Measurements from ENCODE around the gene CACNA1B. TPM values are rescaled to one million over a fixed set of nuclear protein-coding genes. Genes with fewer than 3 reads are reported as not detected.
A peak's percentile ranks its signal among the peaks of the same experiment; 100 is the strongest.

The CACNA1B gene
- total and polyA plus RNA-seq, 9 of the 15 experiments (the other 6 are each of a cell fraction or from before 2014, with no cell fraction given) = 0.01 to 0.04 TPM; not detected in 7

GRCh38 chr9:138053996-138054752 lies 176.6 kb downstream of the CACNA1B start:
- Histone ChIP-seq H3K4me3 (no peak overlapping the region), H2AFZ (ENCODE audit: low read depth, low read length) (no peak overlapping the region), H3K27ac (ENCODE audit: extremely low read depth, low read depth, low read length) (no peak overlapping the region), H4K20me1 (replicated peaks; ENCODE audit: control insufficient read depth, insufficient read depth, low read length) (0 out of 2 replicates have a peak, but pooled peaks cover 4% of the 10 kb centered on the region), H3K4me1 (replicated peaks in 1 of 2; ENCODE audit: control insufficient read depth in 2 of 2, insufficient read depth in 2 of 2, low read length in 2 of 2) (peaks cover 0 to 15% of the 10 kb centered on the region in 2 experiments; a peak in 3 of 5 replicates), H3K27me3 (ENCODE audit: control insufficient read depth in 2 of 2, insufficient read depth in 2 of 2, low read length in 2 of 2) (peaks cover 50 to 73% of the 10 kb centered on the region in 2 experiments; a peak in 4 of 5 replicates), H3K79me2 (ENCODE audit: control insufficient read depth, insufficient read depth, low read length) (no peaks in the 10 kb centered on the region), H3K4me2 (ENCODE audit: insufficient read depth, low read length) (no peak overlapping the region), H3K36me3 (ENCODE audit: control insufficient read depth, insufficient read depth, low read length) (no peaks in the 10 kb centered on the region), H3K9me1 (ENCODE audit: control insufficient read depth, insufficient read depth, low read length) (no peaks in the 10 kb centered on the region), H3K9me3 (replicated peaks; ENCODE audit: control insufficient read depth, insufficient read depth, low read depth, low read length) (no peaks in the 10 kb centered on the region), H3K9ac (ENCODE audit: insufficient read depth in 1 of 2, low read depth in 2 of 2, low read length in 2 of 2) (peak overlapping the region in 1 of 2 experiments; percentile 64; a peak in 1 of 4 replicates)
- DNase-seq (ENCODE audit: extremely low read depth in 1 of 4, low spot score in 3 of 4) = peak in 1 of 4 experiments; percentile 14
- no TSS peak for BruUV-seq (replicated peaks)
- in situ Hi-C loops (cut with MboI) (no loop called here), intact Hi-C loops (cut with micrococcal nuclease) (no loop called here)
- no peak for FAIRE-seq
- peak; percentile 64 for ATAC-seq
- ChIA-PET CTCF (ENCODE audit: low intra/inter-chr PET ratio) (no interaction called here), POLR2A (interaction anchor here (1.0 kb wide), 1 partner anchor 25 kb away, joined by 4 read pairs; no protein-coding TSS in a partner anchor)
- 7% methylated on average over 16 of the region's 16 CpGs for WGBS (ENCODE audit: insufficient coverage, low coverage, missing lambda C conversion rate)
- TF ChIP-seq CTCF (IDR thresholded peaks at IDR 0.05 in 2 of 3, conservative IDR thresholded peaks at IDR 0.05 in 1 of 3; ENCODE audit: insufficient read depth in 2 of 3, low read depth in 1 of 3, low read length in 3 of 3) = peak; percentile 27 to 60 (median 42); a peak in 3 of 6 replicates
- TF ChIP-seq CBX1 (IDR thresholded peaks at IDR 0.05; ENCODE audit: low read depth) = no peak
- TF ChIP-seq ARID2 (IDR thresholded peaks at IDR 0.05) = no peak
- TF ChIP-seq TBP (optimal IDR thresholded peaks at IDR 0.05; ENCODE audit: low read depth, low read length) = no peak
- no peak for TF ChIP-seq POLR2H (tag; IDR thresholded peaks at IDR 0.05; ENCODE audit: low read depth)
- TF ChIP-seq JUN (IDR thresholded peaks at IDR 0.05; ENCODE audit: borderline replicate concordance, low read depth, low read length) = no peak
- no peak for TF ChIP-seq JUN (CRISPR knock-in tag; IDR thresholded peaks at IDR 0.05; ENCODE audit: borderline replicate concordance)
- no peak for TF ChIP-seq KLF10 (CRISPR knock-in tag; IDR thresholded peaks at IDR 0.05)
- no peak for TF ChIP-seq CTBP1 (IDR thresholded peaks at IDR 0.05; ENCODE audit: borderline replicate concordance)
- no peak for TF ChIP-seq NONO (IDR thresholded peaks at IDR 0.05; ENCODE audit: low read depth in 2 of 2, low read length in 1 of 2)
- no peak for TF ChIP-seq TGIF2 (CRISPR knock-in tag; IDR thresholded peaks at IDR 0.05)
- TF ChIP-seq GTF2A2 (tag; IDR thresholded peaks at IDR 0.05) = no peak
- no peak for TF ChIP-seq PTBP1 (IDR thresholded peaks at IDR 0.05; ENCODE audit: low read depth, low read length)
- TF ChIP-seq DPF2 (IDR thresholded peaks at IDR 0.05) = no peak
- no peak for TF ChIP-seq SOX6 (IDR thresholded peaks at IDR 0.05)
- TF ChIP-seq BHLHE40 (IDR thresholded peaks at IDR 0.05; ENCODE audit: low read length) = peak; percentile 68
- no peak for TF ChIP-seq THRA (IDR thresholded peaks at IDR 0.05)
- 0 out of 2 replicates have a peak, but pooled peaks have one; percentile 19 for TF ChIP-seq SMC3 (conservative IDR thresholded peaks at IDR 0.05; ENCODE audit: insufficient read depth, low read depth, low read length)
- TF ChIP-seq ZBTB2 (IDR thresholded peaks at IDR 0.05) = no peak
